Activated T-cell treated with anti-CD3 and anti-CD28 coated beads for 1 hour (primary cell): ENCODE measurements around the gene PGGT1B.
"Not testable (repeated sequence)": the region's sequence is repeated elsewhere in the genome, so short reads cannot be mapped to it uniquely, and the experiment has no call there.

Experiments
- DNase-seq: peaks from one replicate; pipeline ENCODE4 v3.0.0-alpha.2; 2020; ENCODE audit warnings: low read depth

Gene PGGT1B

GRCh38 chr5:115257981-115258380, 4.7 kb downstream of the PGGT1B start:
- no peak for DNase-seq

DNA sequence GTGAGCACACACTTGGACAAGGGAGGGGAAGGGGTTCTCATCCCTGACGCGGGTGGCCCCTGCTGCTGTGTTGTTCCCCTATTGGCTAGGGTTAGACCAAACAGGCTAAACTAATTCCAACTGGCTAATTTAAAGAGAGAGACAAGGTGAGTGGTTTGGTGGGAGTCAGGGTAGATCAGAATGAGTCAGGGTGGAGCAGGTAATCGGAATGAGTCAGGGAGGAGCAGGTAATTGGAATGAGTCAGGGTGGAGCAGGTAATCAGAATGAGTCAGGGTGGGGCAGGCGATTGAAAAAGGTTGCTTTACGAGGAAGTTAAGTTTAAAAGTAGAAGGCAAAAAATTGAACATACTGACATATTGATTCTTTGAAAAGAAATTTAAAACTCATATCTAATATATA, 13.3 kb downstream of the PGGT1B start:
- DNase-seq, result not testable (repeated sequence)

- no peak for DNase-seq
These were observed 16.2 kb downstream of the PGGT1B start for GRCh38 chr5:115246361-115246991.

- DNase-seq, result no peak
These were observed 19.3 kb downstream of the PGGT1B start for GRCh38 chr5:115243412-115243811.

DNA sequence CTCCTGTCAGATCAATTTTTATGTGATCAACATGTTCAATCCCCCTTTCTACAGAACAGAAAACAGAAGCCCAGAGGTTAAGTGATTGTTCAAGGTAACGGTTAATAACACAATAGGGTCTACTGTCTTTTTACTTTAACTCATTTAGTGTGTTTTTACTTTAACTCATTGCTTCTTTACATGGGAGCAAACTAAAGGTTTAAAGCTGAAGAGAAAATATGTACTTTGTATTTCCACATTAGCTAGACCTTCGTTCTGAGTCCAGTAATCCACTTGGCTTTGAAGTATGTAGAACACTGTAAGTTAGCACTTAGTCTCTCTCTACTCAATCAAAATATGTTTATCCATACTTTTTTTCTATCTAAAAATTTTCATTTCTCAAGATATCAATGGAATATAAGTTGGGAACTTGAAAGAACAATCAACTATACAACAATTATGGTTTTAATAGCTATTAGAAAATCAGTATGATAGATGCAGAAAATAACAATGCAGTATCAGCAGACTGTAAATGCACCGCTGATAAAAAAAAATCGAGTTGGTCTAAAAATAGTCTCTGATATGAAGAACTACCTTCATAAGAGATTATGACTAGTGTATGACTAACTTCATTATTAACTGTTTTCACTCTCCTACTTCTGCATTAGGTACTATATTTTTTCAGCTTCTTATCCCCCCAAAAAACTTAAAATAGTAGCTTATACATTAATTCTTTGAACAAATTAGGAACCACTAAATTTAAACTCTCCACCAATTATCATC, 20.6 kb downstream of the PGGT1B start:
- DNase-seq, result no peak

- no peak for DNase-seq
These were observed 25.6 kb downstream of the PGGT1B start for GRCh38 chr5:115237066-115237465.

DNA sequence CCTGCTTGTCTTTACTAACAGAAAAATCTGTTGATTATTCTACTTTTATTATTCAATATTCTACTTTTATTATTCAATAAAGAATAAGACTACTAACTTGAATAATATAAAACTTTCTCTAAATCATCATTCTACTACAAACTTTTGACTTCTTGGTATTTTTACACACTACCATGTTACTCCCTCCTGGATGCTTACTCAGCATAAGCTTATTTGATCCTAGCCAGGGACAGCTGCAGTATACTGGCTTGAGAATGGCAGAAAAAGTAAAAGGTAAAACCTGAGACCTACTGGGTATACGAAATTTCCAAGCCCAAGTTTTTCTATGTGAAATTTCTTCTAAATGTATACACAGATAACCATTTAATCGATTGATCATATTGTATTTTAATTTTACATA, 26.1 kb downstream of the PGGT1B start:
- no peak for DNase-seq

DNA sequence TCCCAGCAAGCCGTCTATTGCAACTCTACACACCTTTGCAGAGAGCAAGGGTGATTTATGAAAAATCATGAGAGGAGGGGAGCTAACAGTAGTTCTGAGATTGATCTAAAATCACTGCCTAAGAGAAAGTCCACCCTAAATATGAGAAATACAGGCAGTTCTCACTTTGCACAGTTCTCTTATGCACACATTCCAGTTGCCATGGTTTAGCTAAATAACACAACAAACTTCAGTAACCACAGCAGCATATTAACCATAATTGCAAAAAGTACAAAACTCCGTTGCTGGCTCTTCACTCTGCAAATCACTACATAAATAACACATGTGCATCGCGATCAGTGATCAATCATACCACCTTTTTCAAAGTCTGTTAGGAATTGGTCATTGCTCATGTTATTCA, 31.1 kb downstream of the PGGT1B start:
- DNase-seq, result no peak

DNA sequence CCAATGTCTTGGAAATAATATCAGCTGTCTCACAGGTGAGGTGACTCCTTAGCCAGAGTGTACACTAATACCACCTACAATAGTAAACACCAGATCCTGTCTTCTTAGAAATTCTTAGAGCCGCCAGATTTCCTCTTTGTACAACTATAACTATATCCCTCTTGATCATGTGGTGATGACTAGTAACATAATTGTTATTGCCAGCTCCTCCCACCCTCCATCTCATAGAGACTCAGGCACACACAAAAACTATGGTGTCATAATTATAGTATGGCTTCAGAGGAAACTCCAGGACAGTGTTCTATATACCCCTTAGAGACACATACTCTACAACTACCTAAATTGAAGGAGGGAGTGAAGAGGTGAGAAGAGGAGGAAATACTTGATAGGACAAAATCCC, 33.1 kb downstream of the PGGT1B start:
- DNase-seq, result no peak

GRCh38 chr5:115227281-115227680, 35.4 kb downstream of the PGGT1B start:
- DNase-seq, result no peak

DNA sequence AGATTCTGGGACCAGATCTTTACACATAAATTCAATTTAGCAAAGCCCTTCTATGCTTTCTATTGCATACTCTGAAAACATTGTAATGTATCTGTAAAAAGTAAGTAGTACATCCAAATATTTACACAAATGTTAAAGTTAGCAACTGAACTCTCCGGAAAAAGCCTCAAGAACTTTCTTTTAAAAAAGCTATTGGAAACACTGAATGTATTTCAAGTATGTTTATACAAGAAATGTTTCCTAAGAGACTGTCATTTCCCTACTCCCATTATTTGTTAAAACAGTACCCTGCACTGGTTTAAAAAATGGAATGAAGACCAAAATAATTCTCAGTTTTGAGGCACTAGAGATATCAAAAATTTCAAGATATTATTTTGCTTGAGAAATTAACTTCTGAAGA, 48.1 kb downstream of the PGGT1B start:
- no peak for DNase-seq

- no peak for DNase-seq
These were observed 53.4 kb downstream of the PGGT1B start for GRCh38 chr5:115209279-115209678.

GRCh38 chr5:115202952-115203351, 59.7 kb downstream of the PGGT1B start:
- DNase-seq, result no peak

DNA sequence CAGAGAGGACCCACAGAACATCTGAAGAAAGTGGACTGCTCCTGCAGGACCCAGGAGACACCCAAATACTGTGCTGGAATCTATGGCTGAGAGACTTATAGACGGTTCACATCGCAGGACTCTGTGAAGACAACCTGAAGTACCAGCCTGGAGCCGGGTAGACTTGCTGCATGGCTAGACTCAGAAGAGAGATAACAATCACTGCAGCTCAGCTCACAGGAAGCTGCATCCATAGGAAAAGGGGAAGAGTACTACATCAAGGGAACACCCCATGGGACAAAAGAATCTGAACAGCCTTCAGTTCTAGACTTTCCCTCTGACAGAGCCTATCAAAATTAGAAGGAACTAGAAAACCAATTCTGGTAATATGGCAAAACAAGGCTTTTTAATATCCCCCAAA, 66.5 kb downstream of the PGGT1B start:
- no peak for DNase-seq

DNA sequence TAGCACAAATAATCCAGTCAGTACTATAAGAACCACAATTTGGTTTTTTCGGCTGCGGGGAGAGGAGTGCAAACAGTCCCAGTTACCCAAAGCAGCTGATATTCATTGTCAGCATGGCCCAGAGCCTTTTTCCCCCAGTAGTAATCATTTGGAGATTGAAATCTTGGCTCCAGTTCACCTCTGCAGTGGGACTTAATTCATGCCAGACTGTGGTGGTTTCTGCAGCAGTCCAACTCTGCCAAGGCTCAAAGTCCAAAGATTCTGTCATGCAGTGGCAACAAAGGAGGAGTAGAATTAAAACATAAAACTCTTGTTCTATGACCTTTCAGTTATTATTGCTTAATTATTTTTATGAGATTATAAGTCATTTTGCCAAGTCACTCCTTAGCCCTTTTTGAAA, 68.0 kb downstream of the PGGT1B start:
- no peak for DNase-seq

DNA sequence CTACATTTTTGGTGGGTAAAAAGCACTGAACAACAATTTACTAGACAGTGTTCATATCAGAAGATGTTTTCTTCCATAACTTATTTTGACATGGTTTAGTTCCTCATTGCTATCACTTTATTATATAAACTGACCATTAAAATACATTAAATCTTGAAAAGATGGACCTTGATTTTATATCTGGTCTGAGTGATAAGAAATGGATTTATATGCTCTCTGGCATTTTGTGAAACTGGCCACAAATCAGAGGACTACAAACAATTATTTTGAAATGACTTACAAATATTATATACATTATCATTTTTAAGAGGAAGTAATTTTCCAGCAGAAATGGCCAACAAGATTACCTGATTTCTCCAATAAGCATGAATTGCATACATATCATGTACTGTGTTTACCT, 69.4 kb downstream of the PGGT1B start:
- DNase-seq, result no peak

DNA sequence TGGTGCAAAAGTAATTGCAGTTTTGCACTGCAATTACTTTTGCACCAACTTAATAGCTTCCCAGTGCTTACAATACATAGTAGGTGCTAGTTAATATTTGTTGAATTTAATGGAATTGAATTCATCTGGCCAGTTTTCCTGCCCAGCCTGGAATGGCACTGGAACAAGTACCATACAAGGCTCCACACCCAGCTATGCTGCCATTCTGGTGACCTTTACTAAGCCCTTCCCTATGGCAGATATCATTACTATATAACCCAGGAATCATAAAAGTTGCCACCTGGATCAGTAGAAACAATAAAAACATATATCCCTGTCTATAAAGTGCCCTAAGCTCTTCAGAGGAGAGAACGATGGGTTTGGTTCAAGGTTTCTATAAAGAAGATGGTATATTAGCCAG, 70.6 kb downstream of the PGGT1B start:
- DNase-seq, result no peak

- no peak for DNase-seq
These were observed 71.1 kb downstream of the PGGT1B start for GRCh38 chr5:115191474-115192031.

GRCh38 chr5:115190388-115190787, 72.3 kb downstream of the PGGT1B start:
- no peak for DNase-seq

DNA sequence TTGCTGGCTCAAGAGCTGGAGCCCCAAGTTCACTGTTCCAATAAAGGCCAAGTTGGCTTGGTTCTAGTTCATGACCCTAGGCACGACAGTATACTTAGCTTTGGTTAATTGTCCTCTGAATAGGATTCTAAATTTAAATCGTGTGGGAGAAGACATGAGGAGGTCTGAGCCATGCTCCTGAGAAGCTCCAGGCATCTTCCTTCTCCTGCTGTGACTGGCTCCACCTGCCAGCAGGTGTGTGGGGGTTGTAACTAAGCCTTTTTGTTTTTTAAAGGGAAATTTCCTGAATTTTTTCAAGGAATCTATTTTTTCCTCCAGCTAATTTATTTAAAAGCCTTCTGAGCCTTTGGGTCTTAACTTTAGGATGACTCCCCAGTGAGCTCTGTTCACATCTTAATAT, 72.8 kb downstream of the PGGT1B start:
- DNase-seq, result no peak

- no peak for DNase-seq
These were observed 75.9 kb downstream of the PGGT1B start for GRCh38 chr5:115186794-115187193.

DNA sequence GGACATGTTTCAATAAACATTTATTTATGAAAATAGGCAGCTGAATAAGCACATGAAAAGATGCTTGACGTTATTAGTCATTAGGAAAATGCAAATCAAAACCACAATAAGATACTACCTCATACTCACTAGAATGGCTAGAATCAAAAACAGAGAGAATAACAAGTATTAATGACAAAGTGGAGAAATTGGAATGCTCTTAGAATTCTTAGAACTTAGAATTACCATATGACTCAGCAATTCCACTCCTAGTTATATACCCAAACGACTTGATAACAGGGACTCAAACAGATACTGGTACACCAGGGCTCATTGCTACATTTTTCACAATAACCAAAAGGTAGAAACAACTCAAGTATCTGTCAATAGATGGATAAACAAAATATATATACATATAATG, 77.9 kb downstream of the PGGT1B start:
- no peak for DNase-seq

DNA sequence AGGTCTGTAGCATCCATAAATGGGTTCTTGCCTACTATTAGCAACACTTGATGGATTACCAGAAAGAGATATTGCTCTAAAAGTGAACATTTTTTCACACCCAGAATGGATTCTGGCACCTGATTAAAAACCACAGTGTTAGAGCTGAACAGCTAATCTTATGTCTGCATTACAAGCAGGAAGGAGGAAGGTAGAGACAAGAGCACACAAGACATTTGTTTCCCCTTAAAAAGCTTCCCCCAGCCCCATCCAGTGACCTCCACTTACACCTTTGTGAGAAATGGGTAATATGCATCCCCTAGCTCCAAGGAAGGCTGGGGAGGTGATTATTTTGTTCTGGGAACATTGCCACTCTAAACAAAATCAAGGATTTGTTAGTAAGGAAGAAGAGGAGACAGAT, 80.9 kb downstream of the PGGT1B start:
- no peak for DNase-seq
